Transverse colon (tissue), 4 donors: ENCODE data around the gene ADAM12.

Experiments
- EP300 ChIP-seq: sonication (generic); formaldehyde crosslinking; IDR thresholded peaks from one replicate; pipeline ENCODE4 v1.6.1; 2017; ENCODE audit warnings: antibody characterized with exemption, low read depth
- POLR2A ChIP-seq: fragments of 450-650 bp; IDR thresholded peaks from one replicate; pipeline ENCODE4 v1.6.1; 2016; ENCODE audit warnings: antibody characterized with exemption, mild to moderate bottlenecking, moderate library complexity
- POLR2AphosphoS5 ChIP-seq, 3 donors: sonication (generic); formaldehyde crosslinking; IDR thresholded peaks; one replicate each; pipeline ENCODE4 v1.6.1; 2016; ENCODE audit warnings: antibody characterized with exemption in 3 of 3
- TF ChIP-seq, protein P1 (sequence below), 5 experiments: fragments of 200-600 bp in 3 of 5; fragments of 450-650 bp in 2 of 5; sonication (generic) in 3 of 5; IDR thresholded peaks; 1 replicate in 2 of 5; 2 replicates in 3 of 5; pipeline ENCODE4 v1.5.1; 2016 to 2017; ENCODE audit warnings: antibody characterized with exemption in 5 of 5, inconsistent platforms in 3 of 5, mild to moderate bottlenecking in 2 of 5, moderate library complexity in 1 of 5

DNA sequence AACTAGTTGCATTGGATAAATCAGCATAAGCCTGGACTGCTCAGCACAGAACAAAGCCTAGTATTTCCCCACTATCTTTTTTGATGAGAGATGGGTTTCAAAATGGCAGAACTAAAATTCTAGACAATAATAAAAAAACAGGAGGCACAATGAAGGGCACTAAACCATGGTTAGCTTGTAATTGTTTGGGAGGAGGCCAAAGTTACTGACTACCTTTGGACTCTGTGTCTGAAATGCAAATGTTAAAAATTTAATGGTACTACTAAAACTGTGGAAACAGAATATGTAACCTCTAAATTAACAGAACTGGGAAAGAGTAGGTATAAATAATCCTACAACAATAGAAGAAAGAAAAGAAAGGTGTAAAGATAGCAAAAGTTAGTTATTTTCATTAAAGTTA, 13.0 kb downstream of the ADAM12 start:
- TF ChIP-seq, protein P1, sequence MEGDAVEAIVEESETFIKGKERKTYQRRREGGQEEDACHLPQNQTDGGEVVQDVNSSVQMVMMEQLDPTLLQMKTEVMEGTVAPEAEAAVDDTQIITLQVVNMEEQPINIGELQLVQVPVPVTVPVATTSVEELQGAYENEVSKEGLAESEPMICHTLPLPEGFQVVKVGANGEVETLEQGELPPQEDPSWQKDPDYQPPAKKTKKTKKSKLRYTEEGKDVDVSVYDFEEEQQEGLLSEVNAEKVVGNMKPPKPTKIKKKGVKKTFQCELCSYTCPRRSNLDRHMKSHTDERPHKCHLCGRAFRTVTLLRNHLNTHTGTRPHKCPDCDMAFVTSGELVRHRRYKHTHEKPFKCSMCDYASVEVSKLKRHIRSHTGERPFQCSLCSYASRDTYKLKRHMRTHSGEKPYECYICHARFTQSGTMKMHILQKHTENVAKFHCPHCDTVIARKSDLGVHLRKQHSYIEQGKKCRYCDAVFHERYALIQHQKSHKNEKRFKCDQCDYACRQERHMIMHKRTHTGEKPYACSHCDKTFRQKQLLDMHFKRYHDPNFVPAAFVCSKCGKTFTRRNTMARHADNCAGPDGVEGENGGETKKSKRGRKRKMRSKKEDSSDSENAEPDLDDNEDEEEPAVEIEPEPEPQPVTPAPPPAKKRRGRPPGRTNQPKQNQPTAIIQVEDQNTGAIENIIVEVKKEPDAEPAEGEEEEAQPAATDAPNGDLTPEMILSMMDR (IDR thresholded peaks at IDR 0.05), result no peak
- TF ChIP-seq POLR2AphosphoS5 (IDR thresholded peaks at IDR 0.05), result no peak
- TF ChIP-seq POLR2A, result no peak
- TF ChIP-seq EP300, result no peak
